Activated T-helper 17 cell treated with anti-CD3 and anti-CD28 coated beads, Interleukin-2, amount 50 U/mL, for 72 hours (primary cell): ENCODE measurements around the gene SLC35D2. TPM values are rescaled to one million over a fixed set of nuclear protein-coding genes. Genes with fewer than 3 reads are reported as not detected.

Experiments used
- ATAC-seq: fragments of 150-1000 bp; cut with Tn5 transposase; replicated peaks from 2 replicates; pipeline ENCODE4 v1.10.0; 2021; ENCODE audit warnings: mild to moderate bottlenecking, moderate library complexity
- H3K27ac Mint-ChIP-seq: one replicate; pipeline ENCODE4 v1.8.0; 2022; ENCODE audit warnings: mixed read lengths
- H3K27me3 Mint-ChIP-seq: one replicate; pipeline ENCODE4 v1.8.0; 2022; ENCODE audit warnings: mixed read lengths
- H3K36me3 Mint-ChIP-seq: one replicate; pipeline ENCODE4 v1.8.0; 2022; ENCODE audit warnings: low read depth, mild to moderate bottlenecking, mixed read lengths
- H3K4me1 Mint-ChIP-seq: one replicate; pipeline ENCODE4 v1.8.0; 2022; ENCODE audit warnings: mixed read lengths
- H3K4me3 Mint-ChIP-seq: one replicate; pipeline ENCODE4 v1.8.0; 2022; ENCODE audit warnings: mild to moderate bottlenecking, mixed read lengths
- H3K9me3 Mint-ChIP-seq: one replicate; pipeline ENCODE4 v1.8.0; 2022; ENCODE audit warnings: mixed read lengths
- total RNA-seq, 2 donors: library from RNA; stranded (reverse); gene quantifications; one replicate each; pipeline ENCODE4 v1.2.3, GENCODE V29; 2022

SLC35D2 gene
- total RNA-seq, 2 donors from 2014 or later: 7.1 to 9.3 TPM

- Mint-ChIP-seq H3K27ac (no peak overlapping the region), H3K9me3 (peaks cover 15% of the 10 kb centered on the region), H3K27me3 (peaks cover 6% of the 10 kb centered on the region), H3K36me3 (peaks cover 5% of the 10 kb centered on the region), H3K4me3 (no peak overlapping the region), H3K4me1 (no peaks in the 10 kb centered on the region)
- ATAC-seq: no peak
Measured at GRCh38 chr9:96274939-96275338, 108.6 kb downstream of the SLC35D2 start.

Other genes starting within 250 kb of the SLC35D2 start
- gene HSD17B3, start 81.5 kb downstream of the SLC35D2 start, total RNA-seq: not detected
- gene ZNF367, start 34.7 kb upstream of the SLC35D2 start, total RNA-seq: 10 to 100 TPM; 25.4 to 27.8 TPM
- 10 to 100 TPM in 1 of 2 donors, 1 to 10 TPM in 1; 10.0 to 21.3 TPM for gene HABP4, start 66.5 kb upstream of the SLC35D2 start, total RNA-seq
- 1 to 10 TPM; 2.4 to 6.5 TPM for gene CDC14B, start 236.1 kb upstream of the SLC35D2 start, total RNA-seq